CD14-positive monocyte (primary cell): ENCODE data around the gene KIF13A. TPM values are rescaled to one million over a fixed set of nuclear protein-coding genes. Genes with fewer than 3 reads are reported as not detected.

ENCODE experiments used
- DNase-seq, 3 donors: peaks; one replicate each; pipeline ENCODE4 v3.0.0-alpha.2; 2011 to 2022
- H2AFZ ChIP-seq: 2 replicates; pipeline ENCODE4 v1.6.0; 2012; ENCODE audit warnings: mild to moderate bottlenecking, low read depth, low read length, inconsistent platforms; ENCODE audit not compliant: insufficient read depth, poor library complexity, severe bottlenecking
- H3K27ac ChIP-seq, 2 donors: 1 replicate in 1 of 2; 2 replicates in 1 of 2; pipeline ENCODE4 v1.5.1; 2012 to 2013; ENCODE audit warnings: low read length in 2 of 2, control low read depth in 1 of 2, inconsistent platforms in 1 of 2, low read depth in 1 of 2, mild to moderate bottlenecking in 1 of 2
- H3K27me3 ChIP-seq, 2 donors: one replicate each; pipeline versions ENCODE4 v1.6.0 to v1.6.1; 2011 to 2013; ENCODE audit warnings: low read length in 2 of 2; ENCODE audit not compliant: control insufficient read depth in 2 of 2, insufficient read depth in 2 of 2
- H3K36me3 ChIP-seq, 2 donors: replicated peaks in 1 of 2; 1 replicate in 1 of 2; 2 replicates in 1 of 2; pipeline versions ENCODE4 v1.5.1 to v1.6.1; 2012 to 2013; ENCODE audit warnings: low read length in 2 of 2, control low read depth in 1 of 2, inconsistent platforms in 1 of 2, mild to moderate bottlenecking in 1 of 2; ENCODE audit not compliant: insufficient read depth in 2 of 2, control insufficient read depth in 1 of 2
- H3K4me1 ChIP-seq, 2 donors: 1 replicate in 1 of 2; 2 replicates in 1 of 2; pipeline versions ENCODE4 v1.5.1 to v1.6.1; 2012 to 2013; ENCODE audit warnings: low read length in 2 of 2, control low read depth in 1 of 2, inconsistent platforms in 1 of 2, mild to moderate bottlenecking in 1 of 2, moderate library complexity in 1 of 2; ENCODE audit not compliant: insufficient read depth in 2 of 2, control insufficient read depth in 1 of 2
- H3K4me2 ChIP-seq: replicated peaks from 2 replicates; pipeline ENCODE3; 2012; ENCODE audit warnings: low read length, moderate library complexity, mild to moderate bottlenecking; ENCODE audit not compliant: poor library complexity, severe bottlenecking; ENCODE audit errors: extremely low read depth
- H3K4me3 ChIP-seq, 3 experiments: fragments of 200-600 bp in 1 of 3; sonication (generic) in 1 of 3; replicated peaks in 1 of 3; 1 replicate in 2 of 3; 2 replicates in 1 of 3; pipeline ENCODE4 v1.5.1; 2011 to 2013; ENCODE audit warnings: low read length in 3 of 3, mild to moderate bottlenecking in 3 of 3, control low read depth in 2 of 3, low read depth in 2 of 3, inconsistent platforms in 1 of 3, moderate library complexity in 1 of 3
- H3K79me2 ChIP-seq: 2 replicates; pipeline ENCODE4 v1.6.0; 2012; ENCODE audit warnings: mild to moderate bottlenecking, control low read depth, inconsistent platforms, low read length, moderate library complexity; ENCODE audit not compliant: insufficient read depth
- H3K9ac ChIP-seq: 2 replicates; pipeline ENCODE4 v1.6.0; 2017; ENCODE audit warnings: low read length, mild to moderate bottlenecking; ENCODE audit not compliant: insufficient read depth, poor library complexity, severe bottlenecking
- H3K9me3 ChIP-seq, 2 donors: replicated peaks in 1 of 2; 1 replicate in 1 of 2; 2 replicates in 1 of 2; pipeline versions ENCODE4 v1.5.1 to v1.6.1; 2012 to 2013; ENCODE audit warnings: low read length in 2 of 2, control low read depth in 1 of 2; ENCODE audit not compliant: control insufficient read depth in 1 of 2, insufficient read depth in 1 of 2
- H4K20me1 ChIP-seq: 2 replicates; pipeline ENCODE4 v1.6.0; 2012; ENCODE audit warnings: mild to moderate bottlenecking, low read length, control low read depth, moderate library complexity; ENCODE audit not compliant: insufficient read depth
- H3K27ac Mint-ChIP-seq, 7 donors: one replicate each; pipeline ENCODE4 v1.8.0; 2020; ENCODE audit warnings: mild to moderate bottlenecking in 7 of 7, mixed read lengths in 7 of 7, moderate library complexity in 6 of 7, inconsistent platforms in 2 of 7
- H3K27me3 Mint-ChIP-seq, 3 donors: one replicate each; pipeline ENCODE4 v1.8.0; 2021 to 2022; ENCODE audit warnings: low read depth in 3 of 3, mild to moderate bottlenecking in 3 of 3, mixed read lengths in 3 of 3, moderate library complexity in 3 of 3, inconsistent platforms in 1 of 3
- H3K36me3 Mint-ChIP-seq, 2 donors: one replicate each; pipeline ENCODE4 v1.8.0; 2020; ENCODE audit warnings: mixed read lengths in 2 of 2, inconsistent platforms in 1 of 2, mild to moderate bottlenecking in 1 of 2
- H3K4me1 Mint-ChIP-seq: one replicate; pipeline ENCODE4 v1.8.0; 2020; ENCODE audit warnings: mild to moderate bottlenecking, mixed read lengths
- H3K4me3 Mint-ChIP-seq, 2 donors: one replicate each; pipeline ENCODE4 v1.8.0; 2020; ENCODE audit warnings: mild to moderate bottlenecking in 2 of 2, mixed read lengths in 2 of 2, moderate library complexity in 1 of 2
- H3K9me3 Mint-ChIP-seq, 7 donors: one replicate each; pipeline ENCODE4 v1.8.0; 2020 to 2022; ENCODE audit warnings: mixed read lengths in 7 of 7, mild to moderate bottlenecking in 6 of 7, moderate library complexity in 6 of 7, inconsistent platforms in 2 of 7
- WGBS: methylation state at CpG from one replicate; pipeline ENCODE4 v1.1.5; 2013; ENCODE audit warnings: missing lambda C conversion rate; ENCODE audit not compliant: insufficient coverage; 5-methylcytosine and 5-hydroxymethylcytosine counted together
- intact Hi-C, 2 donors: fragments of 100-400 bp; cut with micrococcal nuclease; formaldehyde crosslinking; loops; one replicate each; pipeline versions ENCODE4 v1.15.0 to v1.15.1; 2023
- polyA plus RNA-seq, 3 donors: library from polyadenylated mRNA; depleted of rRNA in 1 of 3; unstranded in 2 of 3; stranded (reverse) in 1 of 3; fragments of 300-500 nt in 2 of 3; fragments of >200 nt in 1 of 3; fragmentation: Illumina TruSeq in 2 of 3; gene quantifications; 1 replicate in 2 of 3; 2 replicates in 1 of 3; pipeline ENCODE4 v1.2.3, GENCODE V29; 2012 to 2021
- TF ChIP-seq, protein P1 (sequence below): fragments of 200-600 bp; IDR thresholded peaks from one replicate; pipeline ENCODE4 v1.8.0; 2022; ENCODE audit warnings: antibody characterized with exemption, mild to moderate bottlenecking

The KIF13A gene
- polyA plus RNA-seq, 3 donors, result 2.9 to 28.4 (median 6.0) TPM

- Histone ChIP-seq H3K27me3 (no peaks in the 10 kb centered on the region), H3K4me1 (peaks cover 9 to 21% of the 10 kb centered on the region in 2 donors), H3K4me3 (no peak overlapping the region), H3K9me3 (no peaks in the 10 kb centered on the region), H3K9ac (no peak overlapping the region), H4K20me1 (peaks cover 99% of the 10 kb centered on the region), H3K27ac (no peak overlapping the region), H2AFZ (no peak overlapping the region), H3K79me2 (peaks cover 99% of the 10 kb centered on the region), H3K4me2 (no peak overlapping the region), H3K36me3 (no peaks in the 10 kb centered on the region)
- intact Hi-C loops, result no loop called here
- peak overlapping the region in 3 of 7 donors; percentile 46 to 66 (median 57) for H3K27ac Mint-ChIP-seq
- TF ChIP-seq, protein P1, sequence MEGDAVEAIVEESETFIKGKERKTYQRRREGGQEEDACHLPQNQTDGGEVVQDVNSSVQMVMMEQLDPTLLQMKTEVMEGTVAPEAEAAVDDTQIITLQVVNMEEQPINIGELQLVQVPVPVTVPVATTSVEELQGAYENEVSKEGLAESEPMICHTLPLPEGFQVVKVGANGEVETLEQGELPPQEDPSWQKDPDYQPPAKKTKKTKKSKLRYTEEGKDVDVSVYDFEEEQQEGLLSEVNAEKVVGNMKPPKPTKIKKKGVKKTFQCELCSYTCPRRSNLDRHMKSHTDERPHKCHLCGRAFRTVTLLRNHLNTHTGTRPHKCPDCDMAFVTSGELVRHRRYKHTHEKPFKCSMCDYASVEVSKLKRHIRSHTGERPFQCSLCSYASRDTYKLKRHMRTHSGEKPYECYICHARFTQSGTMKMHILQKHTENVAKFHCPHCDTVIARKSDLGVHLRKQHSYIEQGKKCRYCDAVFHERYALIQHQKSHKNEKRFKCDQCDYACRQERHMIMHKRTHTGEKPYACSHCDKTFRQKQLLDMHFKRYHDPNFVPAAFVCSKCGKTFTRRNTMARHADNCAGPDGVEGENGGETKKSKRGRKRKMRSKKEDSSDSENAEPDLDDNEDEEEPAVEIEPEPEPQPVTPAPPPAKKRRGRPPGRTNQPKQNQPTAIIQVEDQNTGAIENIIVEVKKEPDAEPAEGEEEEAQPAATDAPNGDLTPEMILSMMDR, result no peak
- WGBS, result no CpG with 5 or more reads among the region's 2 CpGs
- H3K4me1 Mint-ChIP-seq, result peaks cover 28% of the 10 kb centered on the region
- DNase-seq, result no peak
- H3K9me3 Mint-ChIP-seq, result no peaks in the 10 kb centered on the region
- H3K4me3 Mint-ChIP-seq, result no peak overlapping the region
- H3K36me3 Mint-ChIP-seq, result peaks cover 2 to 3% of the 10 kb centered on the region in 2 donors
- no peaks in the 10 kb centered on the region for H3K27me3 Mint-ChIP-seq
Observed at GRCh38 chr6:17968876-17969275, 18.6 kb downstream of the KIF13A start.

- Histone ChIP-seq H3K27ac (no peak overlapping the region), H3K4me3 (no peak overlapping the region), H3K79me2 (peaks cover 97% of the 10 kb centered on the region), H3K27me3 (no peaks in the 10 kb centered on the region), H3K9ac (no peak overlapping the region), H4K20me1 (peaks cover 99% of the 10 kb centered on the region), H3K9me3 (no peaks in the 10 kb centered on the region), H3K4me2 (no peak overlapping the region), H3K36me3 (no peaks in the 10 kb centered on the region), H2AFZ (no peak overlapping the region), H3K4me1 (peaks cover 7 to 17% of the 10 kb centered on the region in 2 donors)
- intact Hi-C loops, result no loop called here
- WGBS, result 100% methylated on average over 1 of the region's 5 CpGs
- DNase-seq, result no peak
- H3K36me3 Mint-ChIP-seq, result peaks cover 3% of the 10 kb centered on the region in 2 donors
- H3K27ac Mint-ChIP-seq, result peak overlapping the region in 4 of 7 donors; percentile 15 to 70 (median 50)
- H3K4me3 Mint-ChIP-seq, result no peak overlapping the region
- peaks cover 22% of the 10 kb centered on the region for H3K4me1 Mint-ChIP-seq
- H3K9me3 Mint-ChIP-seq, result no peaks in the 10 kb centered on the region
- TF ChIP-seq, protein P1, result no peak
- H3K27me3 Mint-ChIP-seq, result no peaks in the 10 kb centered on the region
Observed at GRCh38 chr6:17967668-17968518, 19.5 kb downstream of the KIF13A start.
